ENCODE data around the gene MORC2.

DNA sequence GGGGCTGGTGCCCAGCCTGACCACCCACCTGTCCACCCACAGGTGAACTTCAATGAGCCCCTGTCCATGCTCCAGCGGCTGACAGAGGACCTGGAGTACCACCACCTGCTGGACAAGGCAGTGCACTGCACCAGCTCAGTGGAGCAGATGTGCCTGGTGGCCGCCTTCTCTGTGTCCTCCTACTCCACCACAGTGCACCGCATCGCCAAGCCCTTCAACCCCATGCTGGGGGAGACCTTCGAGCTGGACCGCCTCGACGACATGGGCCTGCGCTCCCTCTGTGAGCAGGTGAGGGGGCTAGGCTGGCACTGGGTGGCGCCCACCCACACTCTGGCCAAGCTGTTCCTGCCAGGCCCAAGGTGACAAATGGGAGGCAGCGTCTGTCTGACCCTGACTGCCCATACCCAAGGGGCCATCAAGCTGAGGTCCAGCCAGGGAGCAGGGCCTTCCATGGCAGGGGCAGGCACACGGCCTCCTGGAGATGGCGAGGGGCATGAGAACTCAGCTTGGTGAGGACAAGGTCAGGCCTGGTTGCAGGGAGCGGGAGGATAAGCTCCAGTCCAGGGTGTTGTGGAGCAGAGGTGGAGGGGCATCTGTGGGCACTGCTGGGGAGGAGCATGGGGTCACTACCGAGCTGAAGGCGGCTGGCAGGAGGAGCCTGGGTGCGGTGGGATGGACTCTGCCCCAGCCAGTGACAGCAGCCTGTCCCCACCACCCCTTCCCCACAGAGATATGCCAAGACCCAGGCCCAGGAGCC lies 77.7 kb downstream of the MORC2 start:
- TF ChIP-seq, protein P1, sequence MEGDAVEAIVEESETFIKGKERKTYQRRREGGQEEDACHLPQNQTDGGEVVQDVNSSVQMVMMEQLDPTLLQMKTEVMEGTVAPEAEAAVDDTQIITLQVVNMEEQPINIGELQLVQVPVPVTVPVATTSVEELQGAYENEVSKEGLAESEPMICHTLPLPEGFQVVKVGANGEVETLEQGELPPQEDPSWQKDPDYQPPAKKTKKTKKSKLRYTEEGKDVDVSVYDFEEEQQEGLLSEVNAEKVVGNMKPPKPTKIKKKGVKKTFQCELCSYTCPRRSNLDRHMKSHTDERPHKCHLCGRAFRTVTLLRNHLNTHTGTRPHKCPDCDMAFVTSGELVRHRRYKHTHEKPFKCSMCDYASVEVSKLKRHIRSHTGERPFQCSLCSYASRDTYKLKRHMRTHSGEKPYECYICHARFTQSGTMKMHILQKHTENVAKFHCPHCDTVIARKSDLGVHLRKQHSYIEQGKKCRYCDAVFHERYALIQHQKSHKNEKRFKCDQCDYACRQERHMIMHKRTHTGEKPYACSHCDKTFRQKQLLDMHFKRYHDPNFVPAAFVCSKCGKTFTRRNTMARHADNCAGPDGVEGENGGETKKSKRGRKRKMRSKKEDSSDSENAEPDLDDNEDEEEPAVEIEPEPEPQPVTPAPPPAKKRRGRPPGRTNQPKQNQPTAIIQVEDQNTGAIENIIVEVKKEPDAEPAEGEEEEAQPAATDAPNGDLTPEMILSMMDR (conservative IDR thresholded peaks at IDR 0.05; ENCODE audit: low read length), result peak; percentile 82
- TF ChIP-seq EZH2phosphoT487 (IDR thresholded peaks at IDR 0.05; ENCODE audit: borderline replicate concordance), result no peak
